HG03558 (cell line): Measurements from ENCODE around the gene POLE2.
A peak's percentile ranks its signal among the peaks of the same experiment; 100 is the strongest.
"Not testable (repeated sequence)": the region's sequence is repeated elsewhere in the genome, so short reads cannot be mapped to it uniquely, and the experiment has no call there.

ENCODE experiments used
- ATAC-seq: cut with Tn5 transposase; IDR thresholded peaks from one replicate; pipeline ENCODE4 v1.9.1; 2021; ENCODE audit warnings: moderate number of reproducible peaks; ENCODE audit not compliant: unreplicated experiment; ENCODE audit errors: extremely low read depth

The POLE2 gene, protein sequence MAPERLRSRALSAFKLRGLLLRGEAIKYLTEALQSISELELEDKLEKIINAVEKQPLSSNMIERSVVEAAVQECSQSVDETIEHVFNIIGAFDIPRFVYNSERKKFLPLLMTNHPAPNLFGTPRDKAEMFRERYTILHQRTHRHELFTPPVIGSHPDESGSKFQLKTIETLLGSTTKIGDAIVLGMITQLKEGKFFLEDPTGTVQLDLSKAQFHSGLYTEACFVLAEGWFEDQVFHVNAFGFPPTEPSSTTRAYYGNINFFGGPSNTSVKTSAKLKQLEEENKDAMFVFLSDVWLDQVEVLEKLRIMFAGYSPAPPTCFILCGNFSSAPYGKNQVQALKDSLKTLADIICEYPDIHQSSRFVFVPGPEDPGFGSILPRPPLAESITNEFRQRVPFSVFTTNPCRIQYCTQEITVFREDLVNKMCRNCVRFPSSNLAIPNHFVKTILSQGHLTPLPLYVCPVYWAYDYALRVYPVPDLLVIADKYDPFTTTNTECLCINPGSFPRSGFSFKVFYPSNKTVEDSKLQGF

DNA sequence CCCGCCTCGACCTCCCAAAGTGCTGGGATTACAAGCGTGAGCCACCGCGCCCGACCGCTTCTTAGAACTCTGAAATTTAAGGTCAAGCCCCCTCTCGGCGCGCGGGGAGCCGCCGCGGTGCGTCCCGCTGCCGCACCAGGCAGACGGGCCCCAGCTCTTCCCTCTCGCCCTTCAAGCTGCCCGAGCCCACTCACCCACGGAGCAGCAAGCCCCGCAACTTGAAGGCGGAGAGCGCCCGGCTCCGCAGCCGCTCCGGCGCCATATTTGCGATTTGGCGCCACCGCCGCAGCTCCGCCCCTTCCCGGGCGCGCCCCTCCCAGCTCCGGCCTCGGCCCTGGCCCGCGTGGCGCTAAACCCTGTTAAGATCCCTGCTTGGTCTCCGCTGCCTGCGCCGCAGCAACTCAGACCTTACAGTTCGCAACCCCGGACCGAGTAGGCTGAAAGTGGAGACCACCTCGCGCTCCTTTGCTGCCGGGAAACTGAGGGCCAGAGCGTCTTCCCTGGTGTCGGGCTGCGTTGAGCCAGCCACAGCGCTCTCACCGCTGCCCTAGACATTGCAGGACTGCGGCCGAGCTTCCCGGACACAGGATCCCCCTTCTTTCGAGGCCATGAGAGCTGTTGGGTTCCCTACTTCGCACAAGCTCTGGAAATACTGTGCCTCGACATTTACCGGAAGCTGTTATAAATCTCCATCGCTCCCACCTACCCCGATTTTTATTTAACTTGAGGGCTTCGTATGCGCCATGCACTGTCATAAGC is at the start of gene POLE2:
TSS of gene POLE2 (minus strand) at position 273 of the 759 bp plus-strand sequence. CDS start at position 262, 11 bp downstream.
- ATAC-seq = peak; percentile 39

DNA sequence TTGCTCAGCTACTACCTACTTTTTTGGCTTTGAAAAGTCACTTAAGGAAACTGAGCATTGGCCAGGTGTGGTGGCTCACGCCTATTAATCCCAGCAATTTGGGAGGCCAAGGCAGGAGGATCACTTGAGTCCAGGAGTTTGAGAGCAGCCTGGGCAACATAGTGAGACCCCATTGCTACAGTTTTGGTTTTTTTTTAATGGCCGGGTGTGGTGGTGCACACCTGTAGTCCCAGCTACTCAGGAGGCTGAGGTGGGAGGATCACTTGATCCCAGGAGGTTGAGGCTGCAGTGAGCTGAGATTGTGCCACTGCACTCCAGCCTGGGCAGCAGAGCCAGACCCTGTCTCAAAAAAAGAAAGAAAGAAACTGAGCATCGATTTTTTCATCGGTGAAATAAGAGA is 47.7 kb upstream of the POLE2 start:
- not testable (repeated sequence) for ATAC-seq

DNA sequence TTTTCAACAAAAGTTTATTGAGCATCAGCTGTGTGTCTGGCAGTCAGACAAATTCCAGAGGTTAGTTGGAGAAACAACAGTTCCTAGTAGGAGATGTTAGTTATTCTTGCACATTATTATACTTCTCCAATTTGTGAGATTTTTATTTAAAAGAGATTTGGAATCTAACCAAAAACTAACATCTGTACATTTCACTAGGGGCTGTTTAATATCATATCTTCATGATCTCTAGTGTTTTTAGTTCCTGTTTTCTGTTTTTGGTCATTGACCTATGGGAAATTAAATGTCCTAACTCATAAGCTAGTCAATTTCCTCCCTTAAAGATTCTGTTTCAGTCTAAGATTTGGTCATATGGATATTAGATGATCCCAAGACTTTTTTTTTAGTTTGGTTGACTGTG is 45.8 kb upstream of the POLE2 start:
- no peak for ATAC-seq

DNA sequence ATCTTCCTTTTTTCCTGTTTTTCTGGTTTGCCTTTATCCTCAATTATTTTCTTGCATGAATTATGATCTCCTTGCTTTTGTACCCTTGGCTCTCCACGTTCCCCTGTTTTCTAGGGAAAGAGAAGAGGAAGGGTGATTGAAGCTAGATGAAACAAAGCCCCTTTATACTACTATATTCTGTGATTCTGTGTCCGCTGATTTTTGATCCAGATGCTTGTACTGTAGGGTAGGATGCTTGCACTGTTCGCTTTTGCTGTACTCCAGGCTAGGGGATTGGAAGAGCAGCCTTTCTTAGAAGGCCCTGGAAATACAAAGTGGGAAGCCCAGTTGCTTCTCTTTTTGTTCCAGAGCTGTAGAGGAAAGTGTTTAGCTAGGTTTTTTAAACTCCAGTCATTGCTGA is 44.9 kb upstream of the POLE2 start:
- ATAC-seq = no peak

DNA sequence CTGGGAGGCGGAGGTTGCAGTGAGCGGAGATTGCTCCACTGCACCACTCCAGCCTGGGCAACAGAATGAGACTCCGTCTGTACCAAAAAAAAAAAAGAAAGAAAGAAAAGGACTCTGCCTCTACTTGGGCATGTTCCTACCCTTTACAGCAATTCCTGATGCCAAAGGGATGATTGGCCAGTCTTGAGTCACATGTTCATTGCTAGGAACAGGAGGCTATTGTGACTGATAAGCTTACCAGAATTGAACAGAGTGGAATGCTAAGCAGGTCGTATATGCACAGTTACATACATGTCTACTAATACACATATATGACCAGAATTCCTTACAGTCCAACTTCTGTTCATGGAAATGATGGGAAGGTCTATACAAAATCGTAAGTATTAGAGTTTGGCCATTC is 39.2 kb upstream of the POLE2 start:
- ATAC-seq = no peak

DNA sequence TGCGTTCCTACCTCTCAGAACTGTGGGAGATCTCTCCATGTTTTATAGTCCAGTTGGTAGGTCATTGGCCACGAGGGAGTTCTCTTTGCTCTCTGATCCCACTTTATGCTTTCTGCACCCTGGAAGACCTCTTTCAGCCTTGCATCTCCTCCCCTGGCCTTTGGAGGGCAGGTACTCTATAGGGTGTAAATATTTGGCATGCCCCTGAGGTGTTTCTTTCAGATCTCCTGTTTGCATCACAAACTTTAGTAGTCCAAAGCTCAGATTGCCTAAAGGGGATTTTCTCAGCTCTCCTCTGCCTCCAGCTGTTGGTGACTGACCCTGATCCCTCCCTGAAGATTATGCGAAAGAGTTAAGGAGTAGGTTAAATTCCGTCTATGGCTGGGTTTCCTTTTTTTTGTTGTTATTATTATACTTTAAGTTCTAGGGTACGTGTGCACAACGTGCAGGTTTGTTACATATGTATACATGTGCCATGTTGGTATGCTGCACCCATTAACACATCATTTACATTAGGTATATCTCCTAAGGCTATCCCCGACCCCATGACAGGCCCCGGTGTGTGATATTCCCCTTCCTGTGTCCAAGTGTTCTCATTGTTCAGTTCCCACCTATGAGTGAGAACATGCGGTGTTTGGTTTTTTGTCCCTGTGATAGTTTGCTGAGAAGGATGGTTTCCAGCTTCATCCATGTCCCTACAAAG is 33.9 kb upstream of the POLE2 start:
- ATAC-seq = not testable (repeated sequence)

DNA sequence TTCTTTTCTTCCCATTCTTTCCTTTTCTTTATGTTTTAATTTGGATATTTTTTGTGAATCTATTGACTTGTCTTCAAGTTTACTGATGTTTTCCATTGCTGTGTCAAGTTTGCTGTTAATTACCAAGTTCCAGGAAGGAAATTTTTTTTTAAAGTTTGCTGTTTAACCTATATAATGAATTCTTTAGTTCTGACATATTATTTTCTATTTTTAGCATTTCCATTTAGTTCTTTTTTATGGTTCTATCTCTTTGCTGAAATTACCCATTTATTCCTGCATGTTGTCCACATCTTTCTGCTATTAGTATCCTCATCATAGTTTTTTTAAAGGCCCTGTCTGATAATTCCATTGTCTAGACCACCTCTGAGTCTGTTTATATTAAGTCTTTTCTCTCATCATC is 32.7 kb upstream of the POLE2 start:
- ATAC-seq = no peak

DNA sequence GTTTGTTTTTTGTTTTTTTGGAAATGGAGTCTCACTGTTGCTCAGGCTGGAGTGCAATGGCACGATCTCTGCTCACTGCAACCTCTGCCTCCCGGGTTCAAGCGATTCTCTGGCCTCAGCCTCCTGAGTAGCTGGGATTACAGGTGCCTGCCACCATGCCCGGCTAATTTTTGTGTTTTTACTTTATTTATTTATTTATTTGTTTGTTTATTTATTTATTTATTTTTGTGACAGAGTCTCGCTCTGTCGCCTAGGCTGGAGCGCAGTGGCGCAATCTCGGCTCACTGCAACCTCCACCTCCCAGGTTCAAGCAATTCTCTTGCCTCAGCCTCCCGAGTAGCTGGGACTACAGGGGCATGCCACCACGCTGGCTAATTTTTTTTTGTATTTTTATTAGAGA is 23.0 kb upstream of the POLE2 start:
- not testable (repeated sequence) for ATAC-seq

DNA sequence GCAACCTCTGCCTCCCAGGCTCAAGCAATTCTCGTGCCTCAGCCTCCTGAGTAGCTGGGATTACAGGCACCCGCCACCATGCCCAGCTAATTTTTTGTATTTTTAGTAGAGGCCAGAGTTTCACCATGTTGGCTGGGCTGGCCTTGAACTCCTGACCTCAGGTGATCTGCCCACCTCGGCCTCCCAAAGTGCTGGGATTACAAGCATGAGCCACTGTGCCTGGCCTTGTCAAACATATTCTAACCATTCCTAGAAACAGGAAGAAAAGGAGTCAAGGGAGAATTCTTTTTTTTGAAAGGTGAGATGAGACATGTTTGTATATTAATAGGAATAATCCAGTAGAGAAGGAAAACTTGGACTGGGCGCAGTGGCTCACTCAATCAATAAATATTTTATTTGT is 16.5 kb upstream of the POLE2 start:
- not testable (repeated sequence) for ATAC-seq

DNA sequence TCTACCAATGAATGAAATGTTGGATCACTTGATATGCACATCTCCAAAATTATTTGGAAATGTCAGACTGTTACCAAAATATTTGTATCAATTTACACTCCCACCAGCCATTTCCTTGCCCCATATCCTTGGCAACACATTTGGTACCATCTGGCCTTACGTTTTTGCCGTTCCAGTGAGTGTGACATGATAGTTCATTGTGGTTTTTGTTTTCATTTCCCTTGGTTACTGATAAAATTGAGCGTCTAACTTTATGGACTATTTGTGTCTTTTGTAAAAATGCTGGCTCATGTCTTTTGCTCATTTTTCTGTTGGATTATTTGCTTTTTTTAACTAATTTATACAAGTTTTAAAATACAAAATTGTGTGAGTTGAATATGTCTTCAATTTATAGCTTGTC is 16.0 kb upstream of the POLE2 start:
- ATAC-seq = no peak

DNA sequence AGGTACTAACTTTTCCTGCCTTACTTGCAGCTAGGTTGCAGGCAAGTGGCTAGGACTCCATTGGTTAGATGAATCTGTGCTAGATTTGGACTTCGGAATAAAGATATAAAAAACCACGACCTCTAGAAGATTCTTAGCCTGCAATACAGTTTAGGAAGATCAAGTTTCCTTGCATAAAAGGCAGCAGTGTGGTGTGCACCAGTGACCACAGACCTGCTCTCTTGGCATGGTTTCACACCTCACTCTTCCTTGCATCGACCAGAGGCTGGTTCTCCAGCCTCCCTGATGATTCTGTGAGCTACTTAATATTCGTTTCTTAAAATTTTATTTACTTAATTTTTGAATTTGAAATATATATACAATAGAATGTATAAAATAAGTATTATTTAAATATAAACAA is 14.7 kb upstream of the POLE2 start:
- no peak for ATAC-seq

DNA sequence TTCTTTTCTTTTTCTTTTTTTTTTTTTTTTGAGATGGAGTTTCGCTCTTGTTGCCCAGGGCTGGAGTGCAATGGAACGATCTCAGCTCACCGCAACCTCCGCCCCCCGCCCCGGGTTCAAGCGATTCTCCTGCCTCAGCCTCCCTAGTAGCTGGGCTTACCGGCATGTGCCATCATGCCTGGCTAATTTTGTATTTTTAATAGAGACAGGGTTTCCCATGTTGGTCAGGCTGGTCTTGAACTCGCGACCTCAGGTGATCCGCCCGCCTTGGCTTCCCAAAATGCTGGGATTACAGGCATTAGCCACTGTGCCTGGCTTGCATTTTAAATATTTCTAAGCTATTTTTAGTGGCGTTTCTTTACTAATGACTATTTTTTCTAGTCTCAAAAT is 5.7 kb upstream of the POLE2 start:
- not testable (repeated sequence) for ATAC-seq

DNA sequence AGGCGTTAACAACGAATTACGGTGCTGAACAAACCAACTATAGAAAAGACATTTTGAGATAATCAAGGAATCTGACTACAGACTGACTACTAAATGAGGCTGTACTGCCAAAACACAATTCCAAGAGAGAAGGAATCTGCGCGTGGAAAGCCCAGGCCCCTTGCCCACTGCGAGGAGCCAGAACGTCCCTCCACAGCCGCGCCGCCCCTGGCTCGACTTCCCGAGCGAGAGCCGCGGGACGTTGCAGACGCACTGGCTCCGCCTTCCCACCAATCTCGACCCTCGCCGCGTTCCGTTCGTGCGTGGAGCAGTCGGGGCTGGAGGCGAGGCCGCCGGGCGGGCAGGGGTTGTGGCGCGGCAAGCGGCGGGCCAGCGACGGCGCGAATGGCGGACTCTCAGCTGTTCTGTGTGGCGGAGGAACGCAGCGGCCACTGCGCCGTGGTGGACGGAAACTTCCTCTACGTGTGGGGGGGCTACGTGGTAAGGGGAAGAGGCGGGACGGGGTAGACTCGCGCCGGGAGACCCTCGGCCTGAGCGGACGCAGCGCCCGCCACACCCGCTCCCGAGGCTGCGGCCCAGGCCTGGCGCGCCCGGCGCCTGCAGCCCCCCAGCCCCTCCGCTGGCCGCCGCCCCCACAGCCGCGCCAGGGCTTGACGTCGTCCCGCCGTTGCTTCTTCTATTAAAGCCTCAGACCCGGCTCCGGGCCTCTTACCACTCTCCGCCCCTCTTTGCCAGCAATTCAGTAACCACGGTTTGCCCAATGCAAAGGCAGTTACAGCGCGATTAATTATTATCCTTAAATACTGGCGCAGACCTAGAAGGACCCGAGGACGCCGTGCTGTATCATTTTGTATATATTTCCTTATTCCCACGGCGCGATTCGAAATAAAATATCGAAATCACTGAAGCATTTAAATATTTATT is 5.1 kb upstream of the POLE2 start, which contains the start of gene KLHDC1:
TSS of gene KLHDC1 (plus strand) at position 310 of the 924 bp plus-strand sequence. CDS start at position 385, 75 bp downstream.
- peak; percentile 44 for ATAC-seq

DNA sequence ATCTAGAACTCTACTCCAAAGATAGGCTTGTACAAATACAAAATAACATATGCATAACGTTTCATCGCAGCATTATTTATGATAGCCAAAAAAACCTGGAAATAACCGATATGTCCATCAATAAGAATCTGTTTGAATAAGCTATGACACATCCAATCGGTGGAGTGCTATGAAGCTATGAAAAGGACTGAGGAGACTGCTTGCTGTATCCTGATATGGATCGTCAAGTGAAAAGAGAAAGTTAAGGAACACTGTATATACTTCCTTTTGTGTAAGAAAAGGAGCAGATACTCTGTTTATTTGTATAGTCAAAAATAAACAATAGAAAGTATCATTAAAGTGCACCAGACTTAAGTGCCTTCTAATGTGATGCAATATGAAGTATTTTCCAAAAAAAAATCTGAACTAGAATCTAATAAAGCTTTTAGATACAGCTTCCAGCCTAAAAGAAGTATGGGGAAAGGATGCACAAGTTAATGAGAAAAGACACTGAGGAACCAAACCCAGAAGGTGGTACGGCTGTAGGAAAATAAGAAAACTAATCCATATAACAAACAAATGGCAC is 4.3 kb upstream of the POLE2 start:
- no peak for ATAC-seq

DNA sequence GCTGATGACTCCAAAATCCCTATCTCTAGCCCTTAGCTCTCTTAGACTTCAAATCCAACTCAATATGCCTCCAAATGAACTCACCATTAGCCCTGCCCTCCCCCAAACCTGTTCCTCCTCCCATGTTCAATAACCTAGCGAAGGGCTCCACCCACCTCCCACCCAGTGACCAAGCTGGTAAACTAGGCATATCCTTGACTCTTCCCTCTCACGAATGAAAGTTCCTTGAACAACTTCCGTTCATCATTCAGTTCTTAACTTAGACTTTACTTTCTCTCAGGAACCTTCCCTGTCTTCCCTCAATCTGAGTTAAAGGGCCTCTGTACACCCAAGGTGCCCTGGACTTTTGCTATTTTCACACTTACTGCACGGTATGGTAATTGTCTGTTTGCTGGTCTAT is 3.0 kb upstream of the POLE2 start:
- no peak for ATAC-seq

DNA sequence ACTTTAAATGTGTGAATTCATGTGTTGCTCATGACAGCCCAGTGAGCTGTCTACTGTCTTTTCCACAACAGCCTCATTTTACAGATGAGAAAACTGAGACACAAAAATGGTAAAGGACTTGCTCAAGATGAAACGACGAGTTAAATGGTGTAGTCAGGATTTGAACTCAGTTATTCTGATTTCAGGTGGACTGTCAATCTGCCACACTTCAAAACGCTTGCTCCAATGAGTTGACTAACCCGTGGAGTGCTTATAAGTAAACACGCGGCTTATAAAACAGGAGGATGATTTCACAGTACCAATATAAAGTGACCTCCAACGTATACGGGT is 652 bp upstream of the POLE2 start:
- ATAC-seq = no peak

DNA sequence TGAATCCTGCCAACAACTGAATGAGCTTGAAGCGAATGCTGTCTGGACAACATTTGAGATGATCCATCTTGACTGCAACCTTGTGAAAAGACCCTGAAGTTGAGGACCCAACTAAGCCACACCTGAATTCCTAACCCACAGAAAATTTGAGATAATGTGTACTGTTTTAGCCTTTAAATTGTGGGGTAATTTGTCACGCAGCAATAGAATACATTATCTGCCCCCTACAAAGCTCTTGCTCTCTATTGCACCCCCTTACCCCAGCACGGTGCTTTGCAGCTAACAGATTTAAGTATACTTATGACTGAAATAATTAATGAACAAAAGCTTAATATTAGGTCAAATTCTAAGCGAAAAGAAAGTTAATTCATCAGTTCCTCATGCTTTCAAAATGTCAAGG is 1.6 kb downstream of the POLE2 start:
- ATAC-seq = no peak

DNA sequence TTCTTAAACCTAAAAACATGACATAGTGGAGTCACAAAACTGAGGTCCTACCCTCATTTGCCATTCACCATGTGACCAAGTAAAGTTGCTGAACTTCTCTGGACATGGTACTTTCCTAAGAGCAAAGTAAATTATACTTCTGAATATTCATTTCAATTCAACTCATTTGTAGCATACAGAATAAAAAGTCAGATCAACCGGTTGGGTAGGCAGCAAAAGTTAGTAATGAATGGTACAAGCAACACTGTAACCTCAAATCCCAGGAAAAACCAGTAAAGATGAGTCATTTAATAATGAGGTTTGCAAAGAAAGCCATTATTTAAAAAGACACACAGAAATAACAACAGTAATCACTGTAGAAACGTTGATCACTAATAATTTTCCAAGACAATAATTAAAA is 8.7 kb downstream of the POLE2 start:
- ATAC-seq = no peak

DNA sequence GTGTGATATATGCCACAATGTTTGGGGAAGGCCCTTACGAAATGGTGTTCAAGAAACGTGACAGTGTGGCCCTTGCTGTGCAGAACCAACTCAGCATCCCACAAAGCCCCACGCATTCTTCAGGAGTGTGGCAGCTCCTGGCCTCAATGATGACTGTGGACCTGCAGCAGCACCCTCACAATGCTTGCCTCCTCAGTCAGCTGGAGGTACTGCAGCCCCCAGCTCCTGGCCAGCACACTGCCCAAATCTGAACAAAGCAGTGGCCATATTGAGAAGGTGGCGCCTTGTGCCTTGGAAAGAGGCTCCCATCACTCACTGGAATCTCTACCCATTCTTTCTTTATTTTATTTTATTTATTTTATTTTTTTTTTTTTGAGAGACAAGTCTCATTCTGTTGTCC is 10.4 kb downstream of the POLE2 start:
- ATAC-seq = no peak
